Thymus (tissue), 11 donors: ENCODE measurements around the gene ZNF184. TPM values are rescaled to one million over a fixed set of nuclear protein-coding genes. Genes with fewer than 3 reads are reported as not detected.
A peak's percentile ranks its signal among the peaks of the same experiment; 100 is the strongest.

Source experiments
- DNase-seq, 9 donors: peaks; one replicate each; pipeline ENCODE4 v3.0.0-alpha.2; 2013; ENCODE audit warnings: low spot score in 9 of 9, low read depth in 6 of 9, missing footprints in 1 of 9
- H3K27ac ChIP-seq, 2 donors: one replicate each; pipeline ENCODE4 v1.5.1; 2013; ENCODE audit warnings: control low read depth in 1 of 2, low read depth in 1 of 2, low read length in 1 of 2, mild to moderate bottlenecking in 1 of 2, moderate library complexity in 1 of 2
- H3K27me3 ChIP-seq, 2 donors: one replicate each; pipeline ENCODE4 v1.5.1; 2013; ENCODE audit warnings: low read length in 1 of 2; ENCODE audit not compliant: control insufficient read depth in 2 of 2, insufficient read depth in 1 of 2
- H3K36me3 ChIP-seq, 2 donors: one replicate each; pipeline ENCODE4 v1.5.1; 2013; ENCODE audit warnings: low read length in 1 of 2, mild to moderate bottlenecking in 1 of 2, moderate library complexity in 1 of 2; ENCODE audit not compliant: control insufficient read depth in 2 of 2, insufficient read depth in 2 of 2
- H3K4me1 ChIP-seq, 2 donors: one replicate each; pipeline ENCODE4 v1.5.1; 2013; ENCODE audit warnings: low read length in 2 of 2; ENCODE audit not compliant: control insufficient read depth in 2 of 2, insufficient read depth in 2 of 2
- H3K4me3 ChIP-seq, 2 donors: one replicate each; pipeline ENCODE4 v1.5.1; 2013; ENCODE audit warnings: low read length in 2 of 2, control low read depth in 1 of 2, mild to moderate bottlenecking in 1 of 2
- H3K9me3 ChIP-seq, 2 donors: one replicate each; pipeline ENCODE4 v1.5.1; 2013; ENCODE audit warnings: low read length in 1 of 2, mild to moderate bottlenecking in 1 of 2; ENCODE audit not compliant: control insufficient read depth in 2 of 2, insufficient read depth in 1 of 2
- WGBS: extraction: QIAGEN DNeasy Blood & Tissue Kit; methylation state at CpG from one replicate; pipeline ENCODE4 v1.1.7; 2013; 5-methylcytosine and 5-hydroxymethylcytosine counted together
- polyA plus RNA-seq: library from polyadenylated mRNA; stranded (reverse); fragments of 200-250 nt; gene quantifications from one replicate; pipeline ENCODE4 v1.2.3, GENCODE V29; 2013
- total RNA-seq: library from RNA; stranded (reverse); fragments of 120-200 nt; gene quantifications from one replicate; pipeline ENCODE4 v1.2.4, GENCODE V29; 2013
- donor health status: healthy.

ZNF184 gene
- total and polyA plus RNA-seq, 2 donors: 6.8 to 18.9 TPM

GRCh38 chr6:27472182-27472616, 706 bp downstream of the ZNF184 start:
- Histone ChIP-seq H3K4me3 (peak overlapping the region; percentile 59 to 91), H3K27me3 (no peaks in the 10 kb centered on the region), H3K27ac (peak overlapping the region; percentile 78 to 97), H3K36me3 (peaks cover 6 to 21% of the 10 kb centered on the region in 2 donors), H3K9me3 (peaks cover 0 to 2% of the 10 kb centered on the region in 2 donors), H3K4me1 (peaks cover 0 to 9% of the 10 kb centered on the region in 2 donors)
- WGBS: 5% methylated on average over 13 of the region's 13 CpGs
- peak; percentile 41 to 85 (median 62) for DNase-seq

GRCh38 chr6:27471365-27472115, 1.4 kb downstream of the ZNF184 start:
- WGBS: 68% methylated on average over 6 of the region's 6 CpGs
- Histone ChIP-seq H3K27ac (peak overlapping the region in 1 of 2 donors; percentile 78), H3K27me3 (no peaks in the 10 kb centered on the region), H3K4me3 (peak overlapping the region; percentile 59 to 91), H3K4me1 (peaks cover 0 to 9% of the 10 kb centered on the region in 2 donors), H3K36me3 (peaks cover 7 to 27% of the 10 kb centered on the region in 2 donors), H3K9me3 (peaks cover 0 to 5% of the 10 kb centered on the region in 2 donors)
- DNase-seq: peak in 1 of 9 donors; percentile 22

GRCh38 chr6:27470023-27470422, 2.9 kb downstream of the ZNF184 start:
- Histone ChIP-seq H3K4me3 (no peak overlapping the region), H3K36me3 (peaks cover 13 to 36% of the 10 kb centered on the region in 2 donors), H3K27me3 (no peaks in the 10 kb centered on the region), H3K9me3 (peaks cover 0 to 5% of the 10 kb centered on the region in 2 donors), H3K4me1 (peaks cover 0 to 9% of the 10 kb centered on the region in 2 donors), H3K27ac (no peak overlapping the region)
- 92% methylated on average over 2 of the region's 2 CpGs for WGBS
- DNase-seq: no peak

GRCh38 chr6:27468334-27468733, 4.6 kb downstream of the ZNF184 start:
- peaks cover 15 to 41% of the 10 kb centered on the region in 2 donors for H3K36me3 ChIP-seq
- H3K27me3 ChIP-seq: no peaks in the 10 kb centered on the region
- H3K4me3 ChIP-seq: no peak overlapping the region
- H3K27ac ChIP-seq: no peak overlapping the region
- DNase-seq: no peak
- peaks cover 0 to 5% of the 10 kb centered on the region in 2 donors for H3K4me1 ChIP-seq
- peaks cover 0 to 5% of the 10 kb centered on the region in 2 donors for H3K9me3 ChIP-seq

GRCh38 chr6:27452496-27452897, 20.4 kb downstream of the ZNF184 start:
- H3K4me1 ChIP-seq: no peaks in the 10 kb centered on the region
- no peak overlapping the region for H3K27ac ChIP-seq
- H3K27me3 ChIP-seq: no peaks in the 10 kb centered on the region
- peak in 1 of 9 donors; percentile 2 for DNase-seq
- H3K36me3 ChIP-seq: peaks cover 50 to 60% of the 10 kb centered on the region in 2 donors
- H3K9me3 ChIP-seq: peaks cover 14 to 19% of the 10 kb centered on the region in 2 donors
- 98% methylated on average over 3 of the region's 3 CpGs for WGBS
- no peak overlapping the region for H3K4me3 ChIP-seq

- H3K9me3 ChIP-seq: peaks cover 14 to 19% of the 10 kb centered on the region in 2 donors
- 98% methylated on average over 9 of the region's 9 CpGs for WGBS
- peaks cover 43 to 55% of the 10 kb centered on the region in 2 donors for H3K36me3 ChIP-seq
- H3K27ac ChIP-seq: no peak overlapping the region
- DNase-seq: peak in 1 of 9 donors; percentile 2
- H3K4me3 ChIP-seq: no peak overlapping the region
- H3K27me3 ChIP-seq: no peaks in the 10 kb centered on the region
- no peaks in the 10 kb centered on the region for H3K4me1 ChIP-seq
Measured at GRCh38 chr6:27451660-27452390, 21.1 kb downstream of the ZNF184 start.

GRCh38 chr6:27448456-27448855, 24.4 kb downstream of the ZNF184 start:
- peaks cover 19 to 23% of the 10 kb centered on the region in 2 donors for H3K36me3 ChIP-seq
- peaks cover 11 to 14% of the 10 kb centered on the region in 2 donors for H3K9me3 ChIP-seq
- no peaks in the 10 kb centered on the region for H3K27me3 ChIP-seq
- WGBS: 100% methylated on average over 1 of the region's 1 CpG
- H3K4me3 ChIP-seq: no peak overlapping the region
- no peak overlapping the region for H3K27ac ChIP-seq
- no peaks in the 10 kb centered on the region for H3K4me1 ChIP-seq
- no peak for DNase-seq

- Histone ChIP-seq H3K27ac (no peak overlapping the region), H3K9me3 (peaks cover 0 to 12% of the 10 kb centered on the region in 2 donors), H3K27me3 (no peaks in the 10 kb centered on the region), H3K4me3 (no peak overlapping the region), H3K4me1 (no peaks in the 10 kb centered on the region), H3K36me3 (no peaks in the 10 kb centered on the region)
- no peak for DNase-seq
- WGBS: 98% methylated on average over 1 of the region's 1 CpG
Measured at GRCh38 chr6:27442932-27443331, 30.0 kb downstream of the ZNF184 start.

GRCh38 chr6:27441001-27441400, 31.9 kb downstream of the ZNF184 start:
- no peak for DNase-seq
- no peaks in the 10 kb centered on the region for H3K4me1 ChIP-seq
- H3K27ac ChIP-seq: no peak overlapping the region
- H3K4me3 ChIP-seq: no peak overlapping the region
- no peaks in the 10 kb centered on the region for H3K36me3 ChIP-seq
- WGBS: 99% methylated on average over 3 of the region's 3 CpGs
- peaks cover 0 to 5% of the 10 kb centered on the region in 2 donors for H3K9me3 ChIP-seq
- no peaks in the 10 kb centered on the region for H3K27me3 ChIP-seq
